Gastrocnemius medialis (tissue), 4 donors: ENCODE data around the gene ANKRD29.

Experiments used
- POLR2A ChIP-seq, 2 donors: fragments of 450-650 bp; IDR thresholded peaks; one replicate each; pipeline ENCODE4 v1.6.1; 2017; ENCODE audit warnings: antibody characterized with exemption in 2 of 2, mild to moderate bottlenecking in 2 of 2, moderate library complexity in 2 of 2
- TF ChIP-seq, protein P1 (sequence below), 5 experiments: fragments of 450-650 bp in 3 of 5; fragments of 200-600 bp in 2 of 5; sonication (generic) in 2 of 5; IDR thresholded peaks in 4 of 5; conservative IDR thresholded peaks in 1 of 5; 1 replicate in 4 of 5; 2 replicates in 1 of 5; pipeline ENCODE4 v1.5.1; 2016 to 2019; ENCODE audit warnings: antibody characterized with exemption in 5 of 5, mild to moderate bottlenecking in 3 of 5, moderate library complexity in 3 of 5

DNA sequence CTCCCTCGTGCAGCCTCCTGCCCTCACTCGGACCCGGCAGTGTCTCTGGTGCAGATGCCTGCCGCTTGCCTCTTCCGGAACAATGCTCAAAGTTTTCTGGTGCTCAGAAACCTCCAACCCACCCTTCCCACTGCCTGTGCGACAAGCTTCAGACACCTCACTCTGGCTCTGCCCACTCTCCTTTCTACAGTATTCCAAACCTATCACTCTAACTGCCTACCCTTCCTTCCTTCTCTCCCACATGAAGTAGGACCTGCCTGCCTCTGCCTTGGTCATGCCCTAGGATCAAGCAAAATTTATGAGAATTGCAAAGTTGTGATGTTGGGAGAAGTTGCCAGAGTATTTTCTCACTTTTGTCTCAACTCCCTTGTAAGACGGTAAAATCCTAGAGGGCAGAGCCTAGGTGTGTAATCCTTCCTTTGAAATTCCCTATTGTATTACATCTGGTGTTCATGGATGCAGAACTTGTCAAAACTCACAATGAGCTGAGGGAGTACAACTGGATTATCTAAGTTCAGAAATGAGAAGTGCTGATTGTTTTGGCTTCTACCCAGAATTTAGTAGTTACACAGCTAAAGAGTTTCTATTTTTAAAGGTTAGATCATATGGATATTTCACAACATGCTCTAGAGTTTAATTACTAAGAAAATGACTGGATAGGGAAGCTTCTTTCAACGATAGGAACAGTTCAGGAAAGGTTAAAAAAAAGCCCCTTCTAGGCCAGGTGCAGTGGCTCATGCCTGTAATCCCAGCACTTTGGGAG lies 83.6 kb downstream of the ANKRD29 start:
- TF ChIP-seq, protein P1, sequence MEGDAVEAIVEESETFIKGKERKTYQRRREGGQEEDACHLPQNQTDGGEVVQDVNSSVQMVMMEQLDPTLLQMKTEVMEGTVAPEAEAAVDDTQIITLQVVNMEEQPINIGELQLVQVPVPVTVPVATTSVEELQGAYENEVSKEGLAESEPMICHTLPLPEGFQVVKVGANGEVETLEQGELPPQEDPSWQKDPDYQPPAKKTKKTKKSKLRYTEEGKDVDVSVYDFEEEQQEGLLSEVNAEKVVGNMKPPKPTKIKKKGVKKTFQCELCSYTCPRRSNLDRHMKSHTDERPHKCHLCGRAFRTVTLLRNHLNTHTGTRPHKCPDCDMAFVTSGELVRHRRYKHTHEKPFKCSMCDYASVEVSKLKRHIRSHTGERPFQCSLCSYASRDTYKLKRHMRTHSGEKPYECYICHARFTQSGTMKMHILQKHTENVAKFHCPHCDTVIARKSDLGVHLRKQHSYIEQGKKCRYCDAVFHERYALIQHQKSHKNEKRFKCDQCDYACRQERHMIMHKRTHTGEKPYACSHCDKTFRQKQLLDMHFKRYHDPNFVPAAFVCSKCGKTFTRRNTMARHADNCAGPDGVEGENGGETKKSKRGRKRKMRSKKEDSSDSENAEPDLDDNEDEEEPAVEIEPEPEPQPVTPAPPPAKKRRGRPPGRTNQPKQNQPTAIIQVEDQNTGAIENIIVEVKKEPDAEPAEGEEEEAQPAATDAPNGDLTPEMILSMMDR (IDR thresholded peaks at IDR 0.05 in 4 of 5, conservative IDR thresholded peaks at IDR 0.05 in 1 of 5): no peak
- no peak for TF ChIP-seq POLR2A (IDR thresholded peaks at IDR 0.05)
